Activated CD8-positive, alpha-beta memory T cell treated with anti-CD3 and anti-CD28 coated beads, Interleukin-2, amount 50 U/mL, for 1 hour (primary cell): ENCODE data around the gene FSTL3.
"Not testable (repeated sequence)": the region's sequence is repeated elsewhere in the genome, so short reads cannot be mapped to it uniquely, and the experiment has no call there.

Experiments used
- DNase-seq: peaks from one replicate; pipeline ENCODE4 v3.0.0-alpha.2; 2020; ENCODE audit errors: extremely low read depth

Gene FSTL3

GRCh38 chr19:682678-683320, 6.6 kb downstream of the FSTL3 start:
- no peak for DNase-seq

GRCh38 chr19:685454-685931, 9.3 kb downstream of the FSTL3 start:
- no peak for DNase-seq

- no peak for DNase-seq
Measured at GRCh38 chr19:686589-687297, 10.6 kb downstream of the FSTL3 start.

- DNase-seq, result no peak
Measured at GRCh38 chr19:687569-688166, 11.5 kb downstream of the FSTL3 start.

GRCh38 chr19:688214-688613, 12.0 kb downstream of the FSTL3 start:
- DNase-seq, result no peak

- DNase-seq, result no peak
Measured at GRCh38 chr19:688992-689391, 12.8 kb downstream of the FSTL3 start.

- DNase-seq, result no peak
Measured at GRCh38 chr19:690203-690602, 14.0 kb downstream of the FSTL3 start.

- no peak for DNase-seq
Measured at GRCh38 chr19:694481-695351, 18.5 kb downstream of the FSTL3 start.

GRCh38 chr19:695352-695949, 19.3 kb downstream of the FSTL3 start, which contains the start of gene PRSS57:
TSS of gene PRSS57 (minus strand) at chr19:695452. CDS start at chr19:695430, 22 bp downstream.
- DNase-seq, result no peak

- not testable (repeated sequence) for DNase-seq
Measured at GRCh38 chr19:698529-698928, 22.3 kb downstream of the FSTL3 start.

GRCh38 chr19:699885-700284, 23.7 kb downstream of the FSTL3 start:
- not testable (repeated sequence) for DNase-seq

- DNase-seq, result not testable (repeated sequence)
Measured at GRCh38 chr19:702847-703246, 26.7 kb downstream of the FSTL3 start.

- no peak for DNase-seq
Measured at GRCh38 chr19:703329-703650, 27.1 kb downstream of the FSTL3 start.

- no peak for DNase-seq
Measured at GRCh38 chr19:703651-704446, 27.7 kb downstream of the FSTL3 start.

GRCh38 chr19:704447-704741, 28.2 kb downstream of the FSTL3 start:
- no peak for DNase-seq

GRCh38 chr19:708154-709143, 32.3 kb downstream of the FSTL3 start, which contains the start of gene PALM:
TSS of gene PALM (plus strand) at chr19:708935. CDS start at chr19:709147, 212 bp downstream.
- DNase-seq, result no peak

- DNase-seq, result no peak
Measured at GRCh38 chr19:709196-709964, 33.2 kb downstream of the FSTL3 start.

- DNase-seq, result no peak
Measured at GRCh38 chr19:709965-710571, 33.9 kb downstream of the FSTL3 start.
